HG02642 (cell line): Measurements from ENCODE around the gene RGS3.

ENCODE experiments used
- ATAC-seq: cut with Tn5 transposase; IDR thresholded peaks from one replicate; pipeline ENCODE4 v1.9.1; 2021; ENCODE audit warnings: mild to moderate bottlenecking; ENCODE audit not compliant: unreplicated experiment, poor library complexity

The RGS3 gene

GRCh38 chr9:113526231-113526746 lies 62.8 kb downstream of the RGS3 start:
- no peak for ATAC-seq

DNA sequence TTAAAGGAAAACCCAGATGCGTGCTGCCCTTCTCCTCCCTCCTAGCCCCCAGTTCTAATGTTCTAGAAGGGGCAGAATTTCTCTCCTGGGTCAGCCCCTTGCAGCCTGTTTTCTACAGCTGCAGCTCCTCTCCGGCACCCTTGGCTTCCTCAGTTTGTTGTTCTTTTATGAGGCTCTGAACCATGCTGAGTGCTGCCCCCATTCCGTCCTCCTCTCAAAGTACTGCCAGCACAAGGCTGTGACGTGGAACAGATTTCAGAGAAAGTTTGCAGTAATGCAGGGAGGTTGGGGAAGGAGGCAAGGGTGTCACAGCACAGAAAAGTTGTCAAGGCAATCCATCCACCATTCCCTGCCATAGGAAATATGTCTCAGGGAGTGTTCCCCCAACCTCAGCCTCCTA lies 63.3 kb downstream of the RGS3 start:
- no peak for ATAC-seq

GRCh38 chr9:113528088-113528487 lies 64.6 kb downstream of the RGS3 start:
- no peak for ATAC-seq

- no peak for ATAC-seq
These were observed 65.3 kb downstream of the RGS3 start for GRCh38 chr9:113528811-113529210.

DNA sequence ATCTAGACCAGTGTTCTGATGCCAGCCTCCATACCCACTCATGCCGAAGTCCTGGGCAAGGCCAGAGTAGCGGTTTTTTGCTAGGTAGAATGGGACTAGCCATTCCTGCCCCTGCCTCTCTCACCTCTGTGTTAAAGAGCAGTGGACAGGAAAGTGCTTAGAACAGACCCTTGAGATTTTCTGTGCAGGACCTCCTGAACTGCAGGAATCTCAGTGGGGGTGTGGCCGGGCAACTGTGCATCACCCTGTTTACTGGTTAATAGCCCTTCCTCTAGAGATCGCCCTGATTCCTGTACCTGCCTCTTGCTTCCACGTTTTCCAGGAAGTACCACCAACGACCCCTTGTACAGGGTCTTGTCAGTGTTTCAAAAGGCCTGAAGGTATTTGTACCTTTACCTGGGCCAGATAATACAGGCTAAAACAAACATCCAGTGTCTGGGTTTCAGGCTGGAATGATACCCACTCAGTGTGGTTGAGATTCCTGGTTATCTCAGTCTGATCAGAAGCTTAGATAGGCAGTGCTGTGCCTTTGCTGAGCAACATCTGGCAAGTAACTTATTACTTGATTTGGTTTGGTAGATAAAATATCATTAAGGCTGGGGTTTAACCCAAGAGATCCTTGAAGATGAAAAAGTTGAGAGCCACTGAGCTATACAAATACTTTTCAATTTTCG lies 65.9 kb downstream of the RGS3 start:
- no peak for ATAC-seq

DNA sequence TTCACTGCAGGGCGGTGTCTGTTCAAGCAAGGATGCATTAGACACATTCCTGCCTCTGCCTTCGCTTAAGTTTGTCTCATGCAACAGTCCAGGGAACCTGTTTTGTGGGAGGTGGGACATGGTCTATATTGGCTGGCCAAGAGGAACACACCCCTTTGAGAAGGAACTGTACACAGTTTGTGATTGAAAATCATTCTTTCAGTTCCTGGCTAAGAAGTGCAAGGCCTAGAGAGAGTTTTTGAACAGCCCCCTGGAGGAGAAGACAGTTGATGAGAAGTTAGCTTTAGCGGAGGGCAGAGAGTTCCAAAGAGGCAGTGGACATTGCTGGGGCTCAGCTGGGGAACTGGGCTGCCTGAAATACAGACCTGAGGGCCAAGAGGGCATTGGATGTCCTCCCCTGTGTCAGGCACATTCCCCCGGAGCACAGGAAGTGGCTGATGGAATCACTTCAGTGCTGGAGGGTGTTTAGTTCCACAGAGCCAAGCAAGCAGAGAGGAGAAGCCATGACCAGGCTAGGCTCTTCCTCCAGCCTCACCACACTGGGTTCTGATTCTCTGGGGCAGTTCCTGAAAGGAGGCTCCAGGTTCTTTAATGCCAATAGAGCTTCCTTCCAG lies 66.6 kb downstream of the RGS3 start:
- no peak for ATAC-seq

DNA sequence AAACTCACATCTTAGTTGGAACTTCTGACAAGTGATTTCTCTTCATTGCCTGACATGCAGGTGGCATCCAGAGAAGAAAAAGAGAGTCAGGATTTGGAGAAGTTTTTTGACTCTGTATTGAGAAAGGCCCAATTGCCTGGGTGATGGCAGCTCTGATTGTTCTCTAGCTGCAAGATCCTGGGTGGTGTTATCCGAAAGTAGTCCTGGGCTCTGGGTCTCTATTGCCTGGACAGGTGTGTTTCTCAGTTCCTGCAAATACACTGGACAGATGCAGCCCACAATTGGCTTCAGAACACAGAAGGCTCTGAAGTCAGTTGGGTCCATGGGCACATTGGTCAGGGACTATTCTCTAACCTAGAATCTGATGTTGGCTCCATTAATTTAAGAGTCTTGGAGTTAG lies 67.4 kb downstream of the RGS3 start:
- no peak for ATAC-seq

- ATAC-seq = no peak
These were observed 68.6 kb downstream of the RGS3 start for GRCh38 chr9:113531919-113532808.

DNA sequence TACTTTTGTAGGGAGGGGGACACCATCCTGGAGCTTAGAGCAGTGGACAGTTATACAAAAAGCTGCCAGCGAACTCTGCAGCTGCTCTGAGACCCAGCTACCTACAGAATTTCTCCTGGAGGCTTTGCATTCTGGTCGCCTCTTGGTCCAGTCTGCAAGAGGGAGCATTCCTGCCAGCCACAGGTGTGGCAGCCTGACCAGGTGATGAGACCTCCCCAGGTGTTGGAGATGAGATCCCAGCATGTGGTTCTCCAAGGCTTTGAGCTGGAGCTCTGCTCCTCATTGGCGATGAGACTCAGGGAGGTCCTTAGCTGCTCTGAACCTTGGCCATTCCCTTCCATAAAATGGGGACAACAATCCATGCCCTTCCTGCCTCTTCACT lies 69.3 kb downstream of the RGS3 start:
- ATAC-seq = no peak

DNA sequence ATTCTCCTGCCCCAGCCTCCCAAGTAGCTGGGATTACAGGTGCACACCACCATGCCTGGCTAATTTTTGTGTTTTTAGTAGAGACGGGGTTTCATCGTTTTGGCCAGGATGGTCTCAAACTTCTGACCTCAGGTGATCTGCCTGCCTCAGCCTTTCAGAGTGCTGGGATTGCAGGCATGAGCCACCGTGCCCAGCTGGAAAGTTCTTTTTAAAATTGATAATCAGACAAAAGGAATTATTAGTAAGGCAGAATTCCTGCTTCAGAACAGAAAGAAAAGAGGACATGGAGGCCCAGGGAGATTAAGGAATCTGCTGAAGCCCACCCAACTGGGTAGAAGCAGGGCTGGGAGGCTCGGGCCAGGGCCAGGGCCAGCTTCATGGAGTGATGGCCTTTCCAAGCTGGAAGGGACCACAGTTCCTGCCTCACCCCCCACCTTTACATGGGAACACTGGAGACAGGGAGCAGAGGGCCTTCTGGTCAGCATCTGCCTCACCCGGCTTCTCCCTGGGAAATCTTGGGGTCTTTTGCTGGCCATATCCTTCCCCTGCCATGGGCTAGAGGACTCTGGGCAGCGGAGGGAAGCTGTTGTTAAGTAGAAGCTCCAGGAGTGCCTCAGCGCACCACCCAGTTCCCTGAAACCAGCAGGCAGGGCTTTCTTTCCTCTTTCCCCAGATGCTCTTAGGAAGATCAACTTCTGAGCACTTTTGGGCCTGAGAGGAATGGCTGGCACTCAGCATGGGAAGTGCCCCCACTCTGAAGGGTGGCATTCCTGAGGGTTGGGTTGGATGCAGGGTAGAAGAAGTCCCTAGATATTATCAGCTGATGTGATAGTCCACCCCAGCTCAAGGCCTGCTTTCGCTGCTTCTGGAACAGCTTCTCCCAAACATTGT lies 70.1 kb downstream of the RGS3 start:
- ATAC-seq = no peak

- ATAC-seq = no peak
These were observed 72.2 kb downstream of the RGS3 start for GRCh38 chr9:113535756-113536155.

DNA sequence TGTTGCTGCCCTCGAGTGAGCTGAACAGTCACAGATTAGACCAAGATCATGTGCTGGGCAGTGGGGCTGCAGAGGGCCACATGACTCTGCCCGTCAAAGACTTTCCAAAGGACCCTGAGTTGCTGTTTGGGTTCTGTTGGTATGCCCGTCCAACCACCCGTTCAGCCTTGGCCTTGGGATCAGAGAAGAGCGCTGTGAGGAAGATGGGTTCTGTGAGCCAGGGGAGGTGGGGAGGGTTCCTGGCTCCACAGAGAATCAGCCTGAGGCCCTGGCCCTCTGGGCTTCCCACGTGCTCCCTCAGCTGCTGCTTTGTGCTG lies 72.6 kb downstream of the RGS3 start:
- no peak for ATAC-seq

GRCh38 chr9:113536483-113537228 lies 73.1 kb downstream of the RGS3 start:
- ATAC-seq = no peak

DNA sequence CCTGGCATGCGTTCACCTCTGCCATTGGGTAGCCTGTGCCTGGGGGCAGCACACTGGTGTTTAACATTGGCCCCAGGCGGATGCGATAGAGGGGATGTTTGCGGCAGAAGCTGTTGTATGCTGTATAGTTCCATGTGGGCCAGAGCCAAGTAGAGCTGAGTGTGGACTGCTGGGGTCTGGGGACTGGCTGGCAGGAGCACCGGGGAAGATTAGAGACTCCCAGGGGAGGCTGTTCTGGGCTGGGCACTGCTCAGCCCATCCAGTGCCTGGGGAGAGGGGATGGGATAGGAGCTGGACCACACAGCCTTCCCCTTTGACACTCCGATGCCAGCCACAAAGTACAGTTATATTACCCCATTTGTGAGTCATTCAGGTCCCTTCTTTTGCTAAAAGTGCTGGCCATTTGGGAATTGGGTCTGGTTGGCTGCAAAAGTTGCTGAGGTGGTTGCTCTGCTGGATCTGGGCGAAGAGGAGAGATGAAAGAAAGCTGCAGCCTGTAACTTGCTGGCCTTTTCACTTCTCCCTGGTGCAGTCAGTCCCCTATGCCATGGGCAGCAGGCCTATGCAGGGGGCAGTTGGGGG lies 73.8 kb downstream of the RGS3 start:
- no peak for ATAC-seq

GRCh38 chr9:113538131-113538530 lies 74.6 kb downstream of the RGS3 start:
- ATAC-seq = no peak

DNA sequence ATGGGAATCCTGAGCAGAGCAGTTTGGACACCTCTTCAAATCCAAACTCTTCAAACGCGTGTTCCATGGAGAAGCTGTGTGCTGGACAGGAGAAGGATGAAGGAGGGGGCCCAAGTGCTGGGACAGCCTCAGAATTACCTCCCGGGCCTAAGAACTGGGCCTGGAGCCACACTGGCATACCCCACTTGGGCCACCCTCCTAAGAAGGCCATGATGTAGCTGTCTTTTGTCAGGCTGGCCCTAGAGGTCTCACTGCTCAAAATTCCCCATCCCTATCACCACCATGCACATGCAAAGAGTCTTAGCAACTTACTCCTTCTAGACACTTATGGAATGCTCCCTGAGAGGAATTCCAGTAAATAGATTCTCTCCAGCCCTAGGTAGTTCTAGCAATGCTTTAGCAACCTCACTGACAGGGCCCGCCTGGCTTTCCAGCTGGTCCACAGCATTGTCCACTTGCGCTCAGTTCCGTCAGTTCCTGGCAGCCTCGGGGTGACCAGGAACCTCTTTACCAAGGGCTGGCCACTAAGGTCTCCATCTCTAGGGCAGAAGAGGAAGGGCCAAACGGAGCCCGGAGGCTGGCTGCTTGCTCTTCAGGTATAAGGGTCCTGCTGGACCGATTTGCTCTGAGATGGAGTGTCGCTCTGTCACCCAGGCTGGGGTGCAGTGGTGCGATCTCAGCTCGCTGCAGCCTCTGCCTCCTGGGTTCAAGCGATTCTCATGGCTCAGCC lies 75.3 kb downstream of the RGS3 start:
- ATAC-seq = no peak

DNA sequence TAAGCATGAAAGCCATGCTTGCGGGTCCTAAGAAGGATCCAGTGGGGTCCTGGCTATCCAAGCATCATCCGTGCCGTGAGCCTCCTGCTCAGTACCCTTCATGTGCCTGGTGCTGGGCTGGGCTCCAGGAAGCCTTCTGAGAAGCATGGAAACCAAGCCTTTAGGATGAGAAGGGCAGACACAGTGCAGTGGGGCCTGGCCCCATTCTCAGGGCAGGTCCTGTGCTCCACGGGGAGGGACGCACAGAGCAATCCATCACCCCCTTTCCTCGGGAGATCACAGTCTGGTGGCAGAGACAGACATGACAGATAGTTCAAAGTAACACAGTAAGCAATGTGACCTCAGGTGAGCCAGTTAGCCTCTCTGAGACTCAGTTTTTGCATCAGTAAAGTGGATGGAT lies 76.9 kb downstream of the RGS3 start:
- no peak for ATAC-seq

- no peak for ATAC-seq
These were observed 77.7 kb downstream of the RGS3 start for GRCh38 chr9:113541019-113541900.
